MM.1S (cell line): Measurements from ENCODE around the gene NEU1.

Experiments
- DNase-seq: peaks from one replicate; pipeline ENCODE4 v3.0.0-alpha.2; 2015
- H2AFZ ChIP-seq: fragments of 300-600 bp; sonication (generic); 2 replicates; pipeline ENCODE4 v1.6.0; 2016; ENCODE audit warnings: antibody characterized with exemption, low read length
- H3F3A ChIP-seq: fragments of 300-600 bp; sonication (generic); 2 replicates; pipeline ENCODE4 v1.6.1; 2016; ENCODE audit warnings: mild to moderate bottlenecking, antibody characterized with exemption, low read length, moderate library complexity, mixed read lengths; ENCODE audit not compliant: insufficient read depth
- H3K27ac ChIP-seq: fragments of 300-600 bp; sonication (generic); 2 replicates; pipeline ENCODE4 v1.5.1; 2016; ENCODE audit warnings: mild to moderate bottlenecking, low read length
- H3K27me3 ChIP-seq: fragments of 300-600 bp; sonication (generic); replicated peaks from 2 replicates; pipeline ENCODE4 v1.6.0; 2016; ENCODE audit warnings: low read length; ENCODE audit not compliant: insufficient read depth
- H3K36me3 ChIP-seq: fragments of 300-600 bp; sonication (generic); replicated peaks from 2 replicates; pipeline ENCODE4 v1.6.1; 2016; ENCODE audit warnings: mild to moderate bottlenecking, low read length, mixed read lengths; ENCODE audit not compliant: insufficient read depth
- H3K4me1 ChIP-seq: fragments of 300-600 bp; sonication (generic); 2 replicates; pipeline ENCODE4 v1.6.1; 2016; ENCODE audit warnings: low read length, mixed read lengths
- H3K4me2 ChIP-seq: fragments of 300-600 bp; sonication (generic); 2 replicates; pipeline ENCODE4 v1.6.0; 2016; ENCODE audit warnings: low read depth, low read length
- H3K4me3 ChIP-seq: fragments of 300-600 bp; sonication (generic); 2 replicates; pipeline ENCODE4 v1.5.1; 2016; ENCODE audit warnings: low read length, mixed read lengths
- H3K79me2 ChIP-seq: fragments of 300-600 bp; sonication (generic); 2 replicates; pipeline ENCODE4 v1.6.1; 2016; ENCODE audit warnings: mixed run types, low read length, mixed read lengths
- H3K9ac ChIP-seq: fragments of 300-600 bp; sonication (generic); 2 replicates; pipeline ENCODE4 v1.6.1; 2016; ENCODE audit warnings: low read length, mixed read lengths
- H3K9me2 ChIP-seq: fragments of 300-600 bp; sonication (generic); replicated peaks from 2 replicates; pipeline ENCODE4 v1.6.1; 2016; ENCODE audit warnings: mild to moderate bottlenecking, low read length, mixed read lengths; ENCODE audit not compliant: insufficient read depth
- H3K9me3 ChIP-seq: fragments of 300-600 bp; sonication (generic); replicated peaks from 2 replicates; pipeline ENCODE4 v1.6.1; 2016; ENCODE audit warnings: mild to moderate bottlenecking, low read length, mixed read lengths; ENCODE audit not compliant: insufficient read depth
- H4K20me1 ChIP-seq: fragments of 300-600 bp; sonication (generic); 2 replicates; pipeline ENCODE4 v1.6.1; 2016; ENCODE audit warnings: mild to moderate bottlenecking, low read length, moderate library complexity, mixed read lengths; ENCODE audit not compliant: insufficient read depth
- CTCF ChIP-seq: fragments of 300-600 bp; sonication (generic); IDR thresholded peaks from 2 replicates; pipeline ENCODE4 v1.5.1; 2016; ENCODE audit warnings: antibody characterized with exemption, low read length, mixed read lengths
- EZH2 ChIP-seq: fragments of 300-600 bp; sonication (generic); optimal IDR thresholded peaks from 2 replicates; pipeline ENCODE3; 2017; ENCODE audit warnings: low read depth, mild to moderate bottlenecking, antibody characterized with exemption, low read length, mixed read lengths
- EZH2phosphoT487 ChIP-seq: fragments of 300-600 bp; sonication (generic); IDR thresholded peaks from 2 replicates; pipeline ENCODE4 v1.6.1; 2018; ENCODE audit warnings: antibody characterized with exemption, low read length

Gene NEU1

GRCh38 chr6:31901953-31902643 is 39.5 kb upstream of the NEU1 start, which contains the start of gene ZBTB12:
Gene ZBTB12 (minus strand): TSS chr6:31902086. CDS start chr6:31901305, 781 bp downstream.
- peak within 1 kb of the TSS; percentile 67 for H2AFZ ChIP-seq
- no peaks in the 10 kb centered on the region for H3K27me3 ChIP-seq
- H3K4me3 ChIP-seq = peak within 1 kb of the TSS; percentile 68

GRCh38 chr6:31901415-31901952 is 38.9 kb upstream of the NEU1 start:
- Histone ChIP-seq H3K27me3 (no peaks in the 10 kb centered on the region), H3K27ac (no peak overlapping the region), H3K4me1 (peaks cover 3% of the 10 kb centered on the region; the same call in 1 of the 2 replicates), H3F3A (peaks cover 21% of the 10 kb centered on the region), H3K9ac (peak overlapping the region; percentile 68; the same call in 1 of the 2 replicates), H4K20me1 (no peaks in the 10 kb centered on the region), H3K79me2 (peaks cover 22% of the 10 kb centered on the region), H3K9me3 (no peaks in the 10 kb centered on the region), H2AFZ (no peak overlapping the region), H3K36me3 (no peaks in the 10 kb centered on the region), H3K4me2 (peak overlapping the region; percentile 92), H3K4me3 (peak overlapping the region; percentile 68; the same call in 1 of the 2 replicates), H3K9me2 (no peaks in the 10 kb centered on the region)
- DNase-seq = peak; percentile 44
- TF ChIP-seq EZH2phosphoT487 = no peak
- no peak for TF ChIP-seq CTCF
- TF ChIP-seq EZH2 = no peak

More at GRCh38 chr6:31901953-31902643, 39.5 kb upstream of the NEU1 start, which contains the start of gene ZBTB12:
- peak within 1 kb of the TSS; percentile 68; the same call in 1 of the 2 replicates for H3K9ac ChIP-seq
- peak; percentile 92 for DNase-seq
- H3K9me3 ChIP-seq = no peaks in the 10 kb centered on the region
- peaks cover 21% of the 10 kb centered on the region for H3F3A ChIP-seq
- no peaks in the 10 kb centered on the region for H4K20me1 ChIP-seq
- peaks cover 18% of the 10 kb centered on the region for H3K79me2 ChIP-seq
- no peaks in the 10 kb centered on the region for H3K36me3 ChIP-seq
- TF ChIP-seq EZH2phosphoT487 = no peak
- TF ChIP-seq EZH2 = no peak
- TF ChIP-seq CTCF = no peak
- H3K4me1 ChIP-seq = peaks cover 3% of the 10 kb centered on the region; the same call in 1 of the 2 replicates
- H3K27ac ChIP-seq = peak within 1 kb of the TSS; percentile 46; the same call in 1 of the 2 replicates
- peak within 1 kb of the TSS; percentile 92 for H3K4me2 ChIP-seq
- H3K9me2 ChIP-seq = no peaks in the 10 kb centered on the region

GRCh38 chr6:31900917-31901414 is 38.3 kb upstream of the NEU1 start:
- Histone ChIP-seq H3K9me2 (no peaks in the 10 kb centered on the region), H2AFZ (no peak overlapping the region), H3K27me3 (no peaks in the 10 kb centered on the region), H3K9ac (no peak overlapping the region), H4K20me1 (no peaks in the 10 kb centered on the region), H3K4me1 (peaks cover 3% of the 10 kb centered on the region; the same call in 1 of the 2 replicates), H3F3A (peaks cover 25% of the 10 kb centered on the region), H3K4me2 (peak overlapping the region; percentile 92), H3K4me3 (peak overlapping the region; percentile 68; the same call in 1 of the 2 replicates), H3K79me2 (peaks cover 22% of the 10 kb centered on the region), H3K9me3 (no peaks in the 10 kb centered on the region), H3K36me3 (no peaks in the 10 kb centered on the region), H3K27ac (no peak overlapping the region)
- TF ChIP-seq CTCF = no peak
- no peak for TF ChIP-seq EZH2
- TF ChIP-seq EZH2phosphoT487 = no peak
- DNase-seq = no peak
